GM10248 (cell line): ENCODE results near the gene GSE1.

Experiments
- CTCF ChIA-PET: fragments of 300-600 bp; sonication (Branson Sonifier 250); formaldehyde crosslinking; extraction: SDS; loops from one replicate; lab custom pipeline; 2021; ENCODE audit warnings: antibody characterized with exemption; lab: Yijun Ruan, JAX
- POLR2A ChIA-PET: fragments of 350-650 bp; sonication (Branson Sonifier 250); formaldehyde crosslinking; extraction: SDS; loops from one replicate; lab custom pipeline; 2020; ENCODE audit warnings: antibody characterized with exemption; lab: Yijun Ruan, JAX
- DNase-seq: peaks from one replicate; pipeline ENCODE4 v3.0.0; 2012; ENCODE audit errors: extremely low spot score
- TF ChIP-seq, protein P1 (sequence below): IDR thresholded peaks from 2 replicates; pipeline ENCODE4 v1.5.1; 2012; ENCODE audit warnings: mild to moderate bottlenecking, low read depth; ENCODE audit errors: extremely low read depth, missing control alignments, control extremely low read depth

GSE1 gene

DNA sequence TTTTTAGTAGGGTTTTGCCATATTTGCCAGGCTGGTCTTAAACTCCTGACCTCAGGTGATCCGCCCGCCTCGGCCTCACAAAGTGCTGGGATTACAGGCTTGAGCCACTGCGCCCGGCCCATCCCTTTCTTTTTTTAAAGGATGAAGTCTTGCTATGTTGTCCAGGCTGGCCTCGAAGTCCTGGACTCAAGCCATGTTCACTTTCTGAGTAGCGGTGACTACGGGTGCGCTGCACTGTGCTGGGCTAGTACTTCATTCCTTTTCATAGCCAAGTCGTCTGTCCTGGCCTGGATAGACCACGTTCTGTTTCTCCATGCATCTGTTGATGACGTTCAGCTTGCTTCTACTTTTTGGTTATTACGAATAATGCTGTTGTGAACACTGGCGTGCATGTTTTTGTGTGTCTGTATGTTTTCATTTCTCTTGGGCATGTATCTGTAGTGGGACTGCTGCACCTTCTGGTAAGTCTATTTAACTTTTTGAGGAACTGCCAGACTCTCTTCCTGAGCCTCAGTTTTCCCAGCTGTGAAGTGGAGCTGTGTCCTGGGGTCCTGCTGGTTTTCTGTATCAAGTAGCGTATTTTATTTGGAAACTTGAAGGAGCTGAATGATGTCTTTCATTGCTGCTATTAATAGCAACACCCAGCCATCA lies 40.0 kb upstream of the GSE1 start:
- TF ChIP-seq, protein P1, sequence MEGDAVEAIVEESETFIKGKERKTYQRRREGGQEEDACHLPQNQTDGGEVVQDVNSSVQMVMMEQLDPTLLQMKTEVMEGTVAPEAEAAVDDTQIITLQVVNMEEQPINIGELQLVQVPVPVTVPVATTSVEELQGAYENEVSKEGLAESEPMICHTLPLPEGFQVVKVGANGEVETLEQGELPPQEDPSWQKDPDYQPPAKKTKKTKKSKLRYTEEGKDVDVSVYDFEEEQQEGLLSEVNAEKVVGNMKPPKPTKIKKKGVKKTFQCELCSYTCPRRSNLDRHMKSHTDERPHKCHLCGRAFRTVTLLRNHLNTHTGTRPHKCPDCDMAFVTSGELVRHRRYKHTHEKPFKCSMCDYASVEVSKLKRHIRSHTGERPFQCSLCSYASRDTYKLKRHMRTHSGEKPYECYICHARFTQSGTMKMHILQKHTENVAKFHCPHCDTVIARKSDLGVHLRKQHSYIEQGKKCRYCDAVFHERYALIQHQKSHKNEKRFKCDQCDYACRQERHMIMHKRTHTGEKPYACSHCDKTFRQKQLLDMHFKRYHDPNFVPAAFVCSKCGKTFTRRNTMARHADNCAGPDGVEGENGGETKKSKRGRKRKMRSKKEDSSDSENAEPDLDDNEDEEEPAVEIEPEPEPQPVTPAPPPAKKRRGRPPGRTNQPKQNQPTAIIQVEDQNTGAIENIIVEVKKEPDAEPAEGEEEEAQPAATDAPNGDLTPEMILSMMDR: no peak
- no peak for DNase-seq
- CTCF ChIA-PET: interaction anchor here (2.1 to 2.3 kb wide), 3 partner anchors 10 to 153 kb away, joined by 6 to 16 read pairs (median 9); no protein-coding TSS in a partner anchor
- POLR2A ChIA-PET: no interaction called here

DNA sequence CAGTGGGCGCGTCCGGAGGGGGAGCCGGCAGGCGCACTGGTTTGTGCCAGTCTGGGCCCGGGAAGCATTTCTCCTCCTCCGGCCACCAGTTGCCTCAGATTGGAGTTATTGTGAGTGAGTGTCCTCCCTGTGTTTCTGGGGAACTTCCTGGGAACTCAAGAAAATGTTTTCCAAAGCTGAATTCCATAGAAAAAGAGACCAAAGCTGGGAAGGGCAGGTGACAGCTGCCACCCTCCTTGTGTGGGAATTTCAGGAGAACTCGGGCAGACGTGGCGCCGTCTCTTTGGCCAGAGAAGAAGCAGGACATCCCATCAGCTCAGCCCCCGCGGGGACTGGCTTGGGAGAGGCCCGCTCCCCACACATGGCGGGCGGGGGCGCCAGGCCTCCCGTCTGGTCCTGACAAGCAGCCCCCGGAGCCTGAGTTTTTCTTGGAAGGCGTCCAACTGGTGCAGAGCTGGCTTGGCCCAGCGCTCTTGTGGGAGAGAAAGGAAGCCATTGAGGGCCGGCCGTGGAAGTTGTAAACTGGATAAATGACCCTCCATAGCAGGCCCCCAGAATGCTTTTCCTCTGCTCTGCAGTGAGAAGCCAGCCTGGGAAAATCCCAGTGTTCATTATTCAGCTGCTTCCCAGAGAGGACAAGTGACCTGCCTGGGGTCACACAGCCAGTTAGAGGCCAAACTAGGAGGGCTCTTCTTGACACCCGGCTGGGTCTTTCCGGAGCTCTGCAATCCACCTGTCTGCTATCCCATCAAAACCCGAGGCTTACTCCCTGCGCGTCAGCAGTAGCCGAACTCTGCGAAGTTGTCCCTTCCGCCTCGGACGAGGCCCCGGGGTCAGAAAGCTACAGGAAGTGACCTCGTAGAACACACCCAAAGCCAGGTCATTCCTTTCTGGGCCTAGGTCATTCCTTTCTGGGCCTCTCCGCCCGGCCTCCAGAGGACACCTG lies 39.2 kb upstream of the GSE1 start:
- DNase-seq: no peak
- ChIA-PET CTCF (interaction anchor here (0.6 to 2.3 kb wide), 5 partner anchors 11 to 154 kb away, joined by 3 to 16 read pairs (median 6); no protein-coding TSS in a partner anchor), POLR2A (no interaction called here)
- TF ChIP-seq, protein P1: no peak

DNA sequence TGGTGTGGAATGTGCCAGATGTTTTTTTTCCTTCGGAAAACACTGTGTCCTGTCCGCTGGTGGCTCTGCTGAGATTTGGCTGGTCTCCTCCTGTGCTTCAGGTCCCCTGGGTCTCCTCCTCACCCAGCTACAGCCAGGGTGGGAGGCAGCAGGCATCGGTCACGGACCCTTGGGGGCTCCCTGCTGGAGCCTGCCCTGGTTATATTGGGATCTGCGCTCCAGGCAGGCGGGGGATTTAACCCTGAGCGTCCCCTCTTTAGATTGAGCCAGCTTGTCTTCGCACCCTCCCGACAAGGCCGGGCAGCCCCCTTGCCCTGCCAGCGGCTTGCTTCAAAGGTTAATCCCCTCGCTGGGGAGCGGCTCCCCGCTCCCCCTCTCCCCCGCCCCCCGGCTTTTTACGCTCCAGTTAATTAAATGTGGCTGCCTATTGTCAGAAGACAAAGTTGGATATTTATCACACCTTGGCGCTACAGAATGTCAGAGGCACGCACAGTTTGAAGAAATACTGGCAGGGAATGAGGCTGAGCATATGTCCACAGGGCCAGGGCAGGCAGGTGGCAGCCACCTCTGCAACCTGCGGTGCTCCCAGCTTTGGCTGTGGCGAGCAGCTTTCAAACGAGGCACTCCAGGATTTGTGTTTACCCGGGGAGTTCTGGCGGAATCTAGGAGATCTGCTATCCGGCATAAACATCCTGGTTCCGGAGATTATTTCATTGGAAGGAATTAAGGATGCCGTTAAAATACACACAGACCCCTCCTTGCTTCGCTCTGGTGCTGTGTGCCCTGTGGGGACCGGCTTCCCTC lies 38.2 kb upstream of the GSE1 start:
- DNase-seq: no peak
- ChIA-PET CTCF (interaction anchor here (0.6 to 2.3 kb wide), 9 partner anchors 11 to 155 kb away, joined by 3 to 16 read pairs (median 6); no protein-coding TSS in a partner anchor), POLR2A (no interaction called here)
- TF ChIP-seq, protein P1: no peak

DNA sequence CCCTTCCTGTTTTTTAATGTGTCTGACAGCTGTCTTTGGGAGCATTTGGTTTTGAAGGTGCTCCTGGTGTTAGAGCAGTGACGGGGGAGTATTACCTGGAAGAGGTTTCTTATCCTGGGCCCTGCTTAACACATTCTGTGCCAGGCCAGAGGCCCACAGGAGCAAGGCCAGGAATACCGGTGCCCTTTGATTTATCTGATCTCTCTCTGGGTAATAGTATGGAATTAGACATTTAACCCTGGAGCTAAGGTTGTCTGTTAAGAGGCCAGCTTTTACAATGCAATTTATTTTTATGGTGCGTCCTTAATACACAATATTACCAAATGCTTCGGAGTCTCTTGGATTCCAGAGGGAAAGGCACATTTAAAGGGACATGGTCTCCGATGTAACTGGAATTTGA lies 37.2 kb upstream of the GSE1 start:
- ChIA-PET POLR2A (no interaction called here), CTCF (interaction anchor here (1.0 to 1.9 kb wide), 5 partner anchors 16 to 156 kb away, joined by 3 to 13 read pairs (median 3); no protein-coding TSS in a partner anchor)
- TF ChIP-seq, protein P1: no peak
- DNase-seq: no peak

DNA sequence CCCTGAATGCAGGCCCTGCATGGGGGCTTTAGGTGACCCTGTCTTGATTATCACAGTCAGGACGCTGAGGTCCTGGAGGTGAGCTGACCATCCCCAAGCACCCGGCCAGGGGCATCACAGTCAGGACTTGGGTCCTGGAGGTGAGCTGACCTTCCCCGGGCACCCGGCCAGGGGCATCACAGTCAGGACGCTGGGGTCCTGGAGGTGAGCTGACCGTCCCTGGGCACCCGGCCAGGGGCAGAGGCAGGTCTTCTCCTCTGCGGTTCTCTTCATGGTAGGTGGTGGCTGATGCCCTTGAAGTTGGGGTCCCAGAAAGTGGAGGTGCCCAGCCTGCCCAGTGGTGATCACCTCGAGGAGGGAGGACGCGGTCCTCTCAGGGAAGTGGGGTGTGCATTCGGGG lies 36.2 kb upstream of the GSE1 start:
- ChIA-PET CTCF (interaction anchor here (1.6 to 1.9 kb wide), 2 partner anchors 33 to 39 kb away, joined by 9 to 13 read pairs; no protein-coding TSS in a partner anchor), POLR2A (no interaction called here)
- no peak for DNase-seq
- TF ChIP-seq, protein P1: no peak
